ENCODE data around the gene PER3. TPM values are rescaled to one million over a fixed set of nuclear protein-coding genes. Genes with fewer than 3 reads are reported as not detected.

Gene PER3
- total and polyA plus RNA-seq, 2 of the 8 experiments (the other 6 are each of a cell fraction or from before 2014, with no cell fraction given): 8.3 to 9.3 TPM

- TF ChIP-seq EGR1 (IDR thresholded peaks at IDR 0.05; ENCODE audit: borderline replicate concordance, low read depth, low read length) (no peak), SAP30 (IDR thresholded peaks at IDR 0.05; ENCODE audit: insufficient read depth, insufficient replicate concordance, low read length) (no peak), FOSL1 (IDR thresholded peaks at IDR 0.05; ENCODE audit: insufficient read depth, low read depth, low read length) (no peak), SRF (IDR thresholded peaks at IDR 0.05; ENCODE audit: low read depth, low read length) (no peak), KDM4A (IDR thresholded peaks at IDR 0.05; ENCODE audit: low read depth, low read length, severe bottlenecking) (no peak), RFX5 (IDR thresholded peaks at IDR 0.05; ENCODE audit: borderline replicate concordance, low read depth, low read length) (no peak), NANOG (IDR thresholded peaks at IDR 0.05; ENCODE audit: insufficient read depth, low read depth, low read length, poor library complexity, severe bottlenecking) (no peak)
These were observed 85.2 kb downstream of the PER3 start (continued) for GRCh38 chr1:7869136-7869920.

All from H1 (cell line).